ENCODE data around the gene ASCC3.

The ASCC3 gene

GRCh38 chr6:100482698-100483097 lies 398.4 kb downstream of the ASCC3 start:
- Histone ChIP-seq H3K4me1 (ENCODE audit: control extremely low read depth in 1 of 4, control insufficient read depth in 4 of 4, insufficient read depth in 4 of 4, low read length in 3 of 4) (no peaks in the 10 kb centered on the region), H3K4me3 (ENCODE audit: control insufficient read depth in 1 of 7, extremely low read depth in 1 of 7, insufficient read depth in 4 of 7, low read depth in 2 of 7, low read length in 6 of 7) (no peak overlapping the region), H3K27me3 (replicated peaks in 2 of 5; ENCODE audit: control insufficient read depth in 4 of 5, insufficient read depth in 5 of 5, low read length in 4 of 5) (peaks cover 3 to 35% (median 7%) of the 10 kb centered on the region in 5 experiments), H3K9me3 (ENCODE audit: control extremely low read depth in 1 of 5, control insufficient read depth in 4 of 5, insufficient read depth in 2 of 5, low read depth in 1 of 5, low read length in 4 of 5) (no peaks in the 10 kb centered on the region), H3K36me3 (ENCODE audit: control insufficient read depth in 4 of 4, insufficient read depth in 4 of 4, low read length in 3 of 4) (no peaks in the 10 kb centered on the region), H3K27ac (ENCODE audit: insufficient read depth in 1 of 2, low read depth in 1 of 2, low read length in 2 of 2, poor library complexity in 1 of 2, severe bottlenecking in 2 of 2) (no peak overlapping the region)
- CTCF ChIA-PET, result interaction anchor here (0.9 to 1.3 kb wide), 3 partner anchors 12 to 306 kb away, joined by 3 read pairs; no protein-coding TSS in a partner anchor
- 88% methylated on average over 2 of the region's 2 CpGs for WGBS (ENCODE audit: insufficient coverage)
- POLR2A ChIA-PET, result no interaction called here
- no peak for DNase-seq

GRCh38 chr6:100479179-100480035 lies 401.7 kb downstream of the ASCC3 start:
- no peak overlapping the region for H3K4me3 ChIP-seq (ENCODE audit: control insufficient read depth in 1 of 7, extremely low read depth in 1 of 7, insufficient read depth in 4 of 7, low read depth in 2 of 7, low read length in 6 of 7)
- H3K27ac ChIP-seq (ENCODE audit: insufficient read depth in 1 of 2, low read depth in 1 of 2, low read length in 2 of 2, poor library complexity in 1 of 2, severe bottlenecking in 2 of 2), result no peak overlapping the region
- CTCF ChIA-PET, result interaction anchor here (0.8 to 2.1 kb wide), 6 partner anchors 302 to 612 kb away, joined by 3 to 9 read pairs (median 3); no protein-coding TSS in a partner anchor
- H3K27me3 ChIP-seq (replicated peaks in 2 of 5; ENCODE audit: control insufficient read depth in 4 of 5, insufficient read depth in 5 of 5, low read length in 4 of 5), result peaks cover 3 to 46% (median 9%) of the 10 kb centered on the region in 5 experiments
- DNase-seq, result peak in 2 of 3 donors; percentile 59 to 61
- no peaks in the 10 kb centered on the region for H3K36me3 ChIP-seq (ENCODE audit: control insufficient read depth in 4 of 4, insufficient read depth in 4 of 4, low read length in 3 of 4)
- H3K4me1 ChIP-seq (ENCODE audit: control extremely low read depth in 1 of 4, control insufficient read depth in 4 of 4, insufficient read depth in 4 of 4, low read length in 3 of 4), result no peaks in the 10 kb centered on the region
- WGBS (ENCODE audit: insufficient coverage), result 90% methylated on average over 2 of the region's 3 CpGs
- POLR2A ChIA-PET, result no interaction called here
- H3K9me3 ChIP-seq (ENCODE audit: control extremely low read depth in 1 of 5, control insufficient read depth in 4 of 5, insufficient read depth in 2 of 5, low read depth in 1 of 5, low read length in 4 of 5), result no peaks in the 10 kb centered on the region

- no peak overlapping the region for H3K4me3 ChIP-seq (ENCODE audit: control insufficient read depth in 1 of 7, extremely low read depth in 1 of 7, insufficient read depth in 4 of 7, low read depth in 2 of 7, low read length in 6 of 7)
- no peak for DNase-seq
- peaks cover 20 to 72% (median 33%) of the 10 kb centered on the region in 5 experiments for H3K27me3 ChIP-seq (replicated peaks in 2 of 5; ENCODE audit: control insufficient read depth in 4 of 5, insufficient read depth in 5 of 5, low read length in 4 of 5)
- no peaks in the 10 kb centered on the region for H3K36me3 ChIP-seq (ENCODE audit: control insufficient read depth in 4 of 4, insufficient read depth in 4 of 4, low read length in 3 of 4)
- ChIA-PET POLR2A (no interaction called here), CTCF (no interaction called here)
- WGBS (ENCODE audit: insufficient coverage), result 94% methylated on average over 2 of the region's 10 CpGs
- H3K4me1 ChIP-seq (ENCODE audit: control extremely low read depth in 1 of 4, control insufficient read depth in 4 of 4, insufficient read depth in 4 of 4, low read length in 3 of 4), result no peaks in the 10 kb centered on the region
- H3K9me3 ChIP-seq (ENCODE audit: control extremely low read depth in 1 of 5, control insufficient read depth in 4 of 5, insufficient read depth in 2 of 5, low read depth in 1 of 5, low read length in 4 of 5), result peaks cover 0 to 3% (median 0%) of the 10 kb centered on the region in 5 experiments
- no peak overlapping the region for H3K27ac ChIP-seq (ENCODE audit: insufficient read depth in 1 of 2, low read depth in 1 of 2, low read length in 2 of 2, poor library complexity in 1 of 2, severe bottlenecking in 2 of 2)
Measured at GRCh38 chr6:100475554-100476320, 405.4 kb downstream of the ASCC3 start.

- peaks cover 31 to 91% (median 37%) of the 10 kb centered on the region in 5 experiments for H3K27me3 ChIP-seq (replicated peaks in 2 of 5; ENCODE audit: control insufficient read depth in 4 of 5, insufficient read depth in 5 of 5, low read length in 4 of 5)
- CTCF ChIA-PET, result interaction anchor here (1.5 to 1.7 kb wide), 2 partner anchors 11 to 12 kb away, joined by 4 to 6 read pairs; no protein-coding TSS in a partner anchor
Measured at GRCh38 chr6:100473182-100473581, 407.9 kb downstream of the ASCC3 start.

GRCh38 chr6:100472674-100473073 lies 408.5 kb downstream of the ASCC3 start:
- Histone ChIP-seq H3K27me3 (replicated peaks in 2 of 5; ENCODE audit: control insufficient read depth in 4 of 5, insufficient read depth in 5 of 5, low read length in 4 of 5) (peaks cover 36 to 93% (median 41%) of the 10 kb centered on the region in 5 experiments), H3K27ac (ENCODE audit: insufficient read depth in 1 of 2, low read depth in 1 of 2, low read length in 2 of 2, poor library complexity in 1 of 2, severe bottlenecking in 2 of 2) (no peak overlapping the region), H3K4me3 (ENCODE audit: control insufficient read depth in 1 of 7, extremely low read depth in 1 of 7, insufficient read depth in 4 of 7, low read depth in 2 of 7, low read length in 6 of 7) (no peak overlapping the region), H3K36me3 (ENCODE audit: control insufficient read depth in 4 of 4, insufficient read depth in 4 of 4, low read length in 3 of 4) (no peaks in the 10 kb centered on the region), H3K9me3 (ENCODE audit: control extremely low read depth in 1 of 5, control insufficient read depth in 4 of 5, insufficient read depth in 2 of 5, low read depth in 1 of 5, low read length in 4 of 5) (peaks cover 0 to 3% (median 0%) of the 10 kb centered on the region in 5 experiments), H3K4me1 (ENCODE audit: control extremely low read depth in 1 of 4, control insufficient read depth in 4 of 4, insufficient read depth in 4 of 4, low read length in 3 of 4) (no peaks in the 10 kb centered on the region)
- 61% methylated on average over 2 of the region's 3 CpGs for WGBS (ENCODE audit: insufficient coverage)
- ChIA-PET POLR2A (no interaction called here), CTCF (interaction anchor here (1.7 kb wide), 1 partner anchor 10 kb away, joined by 4 read pairs; no protein-coding TSS in a partner anchor)
- DNase-seq, result peak in 1 of 3 donors; percentile 13

More at GRCh38 chr6:100473182-100473581, 407.9 kb downstream of the ASCC3 start:
- Histone ChIP-seq H3K36me3 (ENCODE audit: control insufficient read depth in 4 of 4, insufficient read depth in 4 of 4, low read length in 3 of 4) (no peaks in the 10 kb centered on the region), H3K4me1 (ENCODE audit: control extremely low read depth in 1 of 4, control insufficient read depth in 4 of 4, insufficient read depth in 4 of 4, low read length in 3 of 4) (no peaks in the 10 kb centered on the region), H3K9me3 (ENCODE audit: control extremely low read depth in 1 of 5, control insufficient read depth in 4 of 5, insufficient read depth in 2 of 5, low read depth in 1 of 5, low read length in 4 of 5) (peaks cover 0 to 3% (median 0%) of the 10 kb centered on the region in 5 experiments), H3K4me3 (ENCODE audit: control insufficient read depth in 1 of 7, extremely low read depth in 1 of 7, insufficient read depth in 4 of 7, low read depth in 2 of 7, low read length in 6 of 7) (no peak overlapping the region), H3K27ac (ENCODE audit: insufficient read depth in 1 of 2, low read depth in 1 of 2, low read length in 2 of 2, poor library complexity in 1 of 2, severe bottlenecking in 2 of 2) (no peak overlapping the region)
- POLR2A ChIA-PET, result no interaction called here
- 100% methylated on average over 1 of the region's 1 CpG for WGBS (ENCODE audit: insufficient coverage)
- no peak for DNase-seq

- CTCF ChIA-PET, result interaction anchor here (0.9 to 1.3 kb wide), 3 partner anchors 10 to 16 kb away, joined by 3 to 6 read pairs (median 3); no protein-coding TSS in a partner anchor
Measured at GRCh38 chr6:100470422-100471120, 410.6 kb downstream of the ASCC3 start.

More at GRCh38 chr6:100470422-100471120, 410.6 kb downstream of the ASCC3 start:
- H3K9me3 ChIP-seq (ENCODE audit: control extremely low read depth in 1 of 5, control insufficient read depth in 4 of 5, insufficient read depth in 2 of 5, low read depth in 1 of 5, low read length in 4 of 5), result peaks cover 3 to 9% (median 3%) of the 10 kb centered on the region in 5 experiments
- POLR2A ChIA-PET, result no interaction called here
- H3K27me3 ChIP-seq (replicated peaks in 2 of 5; ENCODE audit: control insufficient read depth in 4 of 5, insufficient read depth in 5 of 5, low read length in 4 of 5), result peaks cover 41 to 97% (median 54%) of the 10 kb centered on the region in 5 experiments
- peaks cover 0 to 3% (median 0%) of the 10 kb centered on the region in 4 experiments for H3K4me1 ChIP-seq (ENCODE audit: control extremely low read depth in 1 of 4, control insufficient read depth in 4 of 4, insufficient read depth in 4 of 4, low read length in 3 of 4)
- H3K4me3 ChIP-seq (ENCODE audit: control insufficient read depth in 1 of 7, extremely low read depth in 1 of 7, insufficient read depth in 4 of 7, low read depth in 2 of 7, low read length in 6 of 7), result no peak overlapping the region
- H3K36me3 ChIP-seq (ENCODE audit: control insufficient read depth in 4 of 4, insufficient read depth in 4 of 4, low read length in 3 of 4), result no peaks in the 10 kb centered on the region
- H3K27ac ChIP-seq (ENCODE audit: insufficient read depth in 1 of 2, low read depth in 1 of 2, low read length in 2 of 2, poor library complexity in 1 of 2, severe bottlenecking in 2 of 2), result no peak overlapping the region
- no peak for DNase-seq
- 89% methylated on average over 2 of the region's 5 CpGs for WGBS (ENCODE audit: insufficient coverage)
